ENCODE data around the gene GLOD4. TPM values are rescaled to one million over a fixed set of nuclear protein-coding genes. Genes with fewer than 3 reads are reported as not detected.

Gene GLOD4
- polyA plus RNA-seq, 1 donor from 2014 or later: 235 TPM

DNA sequence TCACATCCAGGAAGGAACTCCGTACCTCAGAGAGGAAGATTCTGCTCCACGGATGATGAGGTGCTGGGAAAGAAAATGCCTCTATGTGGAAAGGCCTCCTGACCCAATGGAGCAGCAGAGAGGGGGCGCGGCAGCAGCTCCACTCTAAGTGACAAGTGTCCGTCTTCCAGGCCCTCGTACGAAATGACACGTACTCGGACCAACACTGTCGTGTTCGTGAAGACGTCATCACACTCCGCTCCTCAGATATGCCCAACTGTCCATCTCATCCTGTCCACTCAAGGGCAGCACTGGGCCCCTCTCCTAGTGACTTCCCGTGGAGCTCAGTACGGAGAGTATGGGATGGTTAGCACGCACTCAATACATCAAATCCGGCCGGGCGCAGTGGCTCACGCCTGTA is 32.3 kb upstream of the GLOD4 start:
- H3K9me3 ChIP-seq (ENCODE audit: low read length): no peaks in the 10 kb centered on the region
- no peak overlapping the region for H2AFZ ChIP-seq (ENCODE audit: low read depth, low read length)
- H3K9me2 ChIP-seq (ENCODE audit: insufficient read depth, low read length): no peaks in the 10 kb centered on the region
- no peaks in the 10 kb centered on the region for H3K79me2 ChIP-seq (replicated peaks; ENCODE audit: insufficient read depth, low read length)
- TF ChIP-seq SMC3 (conservative IDR thresholded peaks at IDR 0.05; ENCODE audit: poor library complexity) (no peak), TAF1 (IDR thresholded peaks at IDR 0.05; ENCODE audit: low read depth) (no peak), EP300 (conservative IDR thresholded peaks at IDR 0.05; ENCODE audit: poor library complexity, severe bottlenecking) (no peak), POLR2AphosphoS5 (IDR thresholded peaks at IDR 0.05) (no peak), RAD21 (conservative IDR thresholded peaks at IDR 0.05) (no peak), MXI1 (conservative IDR thresholded peaks at IDR 0.05; ENCODE audit: poor library complexity, severe bottlenecking) (no peak), EZH2 (IDR thresholded peaks at IDR 0.05; ENCODE audit: borderline replicate concordance, insufficient read depth, low read length, poor library complexity, severe bottlenecking) (no peak)
- TF ChIP-seq, protein P1, sequence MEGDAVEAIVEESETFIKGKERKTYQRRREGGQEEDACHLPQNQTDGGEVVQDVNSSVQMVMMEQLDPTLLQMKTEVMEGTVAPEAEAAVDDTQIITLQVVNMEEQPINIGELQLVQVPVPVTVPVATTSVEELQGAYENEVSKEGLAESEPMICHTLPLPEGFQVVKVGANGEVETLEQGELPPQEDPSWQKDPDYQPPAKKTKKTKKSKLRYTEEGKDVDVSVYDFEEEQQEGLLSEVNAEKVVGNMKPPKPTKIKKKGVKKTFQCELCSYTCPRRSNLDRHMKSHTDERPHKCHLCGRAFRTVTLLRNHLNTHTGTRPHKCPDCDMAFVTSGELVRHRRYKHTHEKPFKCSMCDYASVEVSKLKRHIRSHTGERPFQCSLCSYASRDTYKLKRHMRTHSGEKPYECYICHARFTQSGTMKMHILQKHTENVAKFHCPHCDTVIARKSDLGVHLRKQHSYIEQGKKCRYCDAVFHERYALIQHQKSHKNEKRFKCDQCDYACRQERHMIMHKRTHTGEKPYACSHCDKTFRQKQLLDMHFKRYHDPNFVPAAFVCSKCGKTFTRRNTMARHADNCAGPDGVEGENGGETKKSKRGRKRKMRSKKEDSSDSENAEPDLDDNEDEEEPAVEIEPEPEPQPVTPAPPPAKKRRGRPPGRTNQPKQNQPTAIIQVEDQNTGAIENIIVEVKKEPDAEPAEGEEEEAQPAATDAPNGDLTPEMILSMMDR (IDR thresholded peaks at IDR 0.05; ENCODE audit: poor library complexity, severe bottlenecking): no peak
- TF ChIP-seq, protein P2, sequence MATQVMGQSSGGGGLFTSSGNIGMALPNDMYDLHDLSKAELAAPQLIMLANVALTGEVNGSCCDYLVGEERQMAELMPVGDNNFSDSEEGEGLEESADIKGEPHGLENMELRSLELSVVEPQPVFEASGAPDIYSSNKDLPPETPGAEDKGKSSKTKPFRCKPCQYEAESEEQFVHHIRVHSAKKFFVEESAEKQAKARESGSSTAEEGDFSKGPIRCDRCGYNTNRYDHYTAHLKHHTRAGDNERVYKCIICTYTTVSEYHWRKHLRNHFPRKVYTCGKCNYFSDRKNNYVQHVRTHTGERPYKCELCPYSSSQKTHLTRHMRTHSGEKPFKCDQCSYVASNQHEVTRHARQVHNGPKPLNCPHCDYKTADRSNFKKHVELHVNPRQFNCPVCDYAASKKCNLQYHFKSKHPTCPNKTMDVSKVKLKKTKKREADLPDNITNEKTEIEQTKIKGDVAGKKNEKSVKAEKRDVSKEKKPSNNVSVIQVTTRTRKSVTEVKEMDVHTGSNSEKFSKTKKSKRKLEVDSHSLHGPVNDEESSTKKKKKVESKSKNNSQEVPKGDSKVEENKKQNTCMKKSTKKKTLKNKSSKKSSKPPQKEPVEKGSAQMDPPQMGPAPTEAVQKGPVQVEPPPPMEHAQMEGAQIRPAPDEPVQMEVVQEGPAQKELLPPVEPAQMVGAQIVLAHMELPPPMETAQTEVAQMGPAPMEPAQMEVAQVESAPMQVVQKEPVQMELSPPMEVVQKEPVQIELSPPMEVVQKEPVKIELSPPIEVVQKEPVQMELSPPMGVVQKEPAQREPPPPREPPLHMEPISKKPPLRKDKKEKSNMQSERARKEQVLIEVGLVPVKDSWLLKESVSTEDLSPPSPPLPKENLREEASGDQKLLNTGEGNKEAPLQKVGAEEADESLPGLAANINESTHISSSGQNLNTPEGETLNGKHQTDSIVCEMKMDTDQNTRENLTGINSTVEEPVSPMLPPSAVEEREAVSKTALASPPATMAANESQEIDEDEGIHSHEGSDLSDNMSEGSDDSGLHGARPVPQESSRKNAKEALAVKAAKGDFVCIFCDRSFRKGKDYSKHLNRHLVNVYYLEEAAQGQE (IDR thresholded peaks at IDR 0.05; ENCODE audit: borderline replicate concordance): no peak
- H3K4me2 ChIP-seq (ENCODE audit: low read length): no peak overlapping the region
- H3K27ac ChIP-seq (ENCODE audit: low read length): no peak overlapping the region
- H3K36me3 ChIP-seq (ENCODE audit: insufficient read depth, low read length): no peaks in the 10 kb centered on the region
- H3K9ac ChIP-seq (ENCODE audit: low read length): no peak overlapping the region
- H3K27me3 ChIP-seq (ENCODE audit: insufficient read depth, low read depth, low read length): no peaks in the 10 kb centered on the region
- H3F3A ChIP-seq (ENCODE audit: insufficient read depth, low read length, poor library complexity, severe bottlenecking): no peaks in the 10 kb centered on the region
- H3K4me3 ChIP-seq (ENCODE audit: low read length): no peak overlapping the region
- no peaks in the 10 kb centered on the region for H4K20me1 ChIP-seq (ENCODE audit: insufficient read depth)

DNA sequence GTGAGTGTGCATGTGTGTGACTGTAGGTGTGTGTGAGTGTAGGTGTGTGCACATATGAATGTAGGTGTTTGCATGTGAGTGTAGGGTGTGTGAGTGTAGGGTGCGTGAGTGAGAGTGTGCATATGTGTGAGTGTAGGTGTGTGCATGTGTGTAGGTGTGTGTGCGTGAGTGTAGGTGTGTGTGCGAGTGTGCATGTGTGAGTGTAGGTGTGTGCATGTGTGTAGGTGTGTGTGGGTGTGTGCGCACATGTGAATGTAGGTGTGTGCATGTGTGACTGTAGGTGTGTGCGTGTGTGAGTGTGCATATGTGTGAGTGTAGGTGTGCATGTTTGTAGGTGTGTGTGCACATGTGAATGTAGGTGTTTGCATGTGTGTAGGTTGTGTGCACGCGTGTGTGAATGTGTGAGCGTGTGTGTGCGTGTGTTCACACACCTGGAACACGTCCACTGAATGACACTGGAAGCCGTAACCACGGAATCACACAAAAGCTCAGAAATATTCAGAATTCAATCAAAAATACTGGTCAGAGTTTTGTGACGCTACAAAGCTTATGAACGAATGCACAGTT is 30.6 kb upstream of the GLOD4 start:
- Histone ChIP-seq H3F3A (ENCODE audit: insufficient read depth, low read length, poor library complexity, severe bottlenecking) (no peaks in the 10 kb centered on the region), H3K9ac (ENCODE audit: low read length) (no peak overlapping the region), H3K9me2 (ENCODE audit: insufficient read depth, low read length) (no peaks in the 10 kb centered on the region), H3K79me2 (replicated peaks; ENCODE audit: insufficient read depth, low read length) (no peaks in the 10 kb centered on the region), H2AFZ (ENCODE audit: low read depth, low read length) (no peak overlapping the region), H3K27me3 (ENCODE audit: insufficient read depth, low read depth, low read length) (no peaks in the 10 kb centered on the region), H3K36me3 (ENCODE audit: insufficient read depth, low read length) (no peaks in the 10 kb centered on the region), H3K4me3 (ENCODE audit: low read length) (no peak overlapping the region), H3K9me3 (ENCODE audit: low read length) (no peaks in the 10 kb centered on the region), H4K20me1 (ENCODE audit: insufficient read depth) (no peaks in the 10 kb centered on the region), H3K4me2 (ENCODE audit: low read length) (no peak overlapping the region), H3K27ac (ENCODE audit: low read length) (no peak overlapping the region)
- TF ChIP-seq, protein P2 (IDR thresholded peaks at IDR 0.05; ENCODE audit: borderline replicate concordance): no peak
- TF ChIP-seq EZH2 (IDR thresholded peaks at IDR 0.05; ENCODE audit: borderline replicate concordance, insufficient read depth, low read length, poor library complexity, severe bottlenecking) (no peak), EP300 (conservative IDR thresholded peaks at IDR 0.05; ENCODE audit: poor library complexity, severe bottlenecking) (no peak), TAF1 (IDR thresholded peaks at IDR 0.05; ENCODE audit: low read depth) (no peak), MXI1 (conservative IDR thresholded peaks at IDR 0.05; ENCODE audit: poor library complexity, severe bottlenecking) (no peak), SMC3 (conservative IDR thresholded peaks at IDR 0.05; ENCODE audit: poor library complexity) (no peak), POLR2AphosphoS5 (IDR thresholded peaks at IDR 0.05) (no peak), RAD21 (conservative IDR thresholded peaks at IDR 0.05) (no peak)
- TF ChIP-seq, protein P1 (IDR thresholded peaks at IDR 0.05; ENCODE audit: poor library complexity, severe bottlenecking): no peak
